ENCODE results near the gene FAM234A.

DNA sequence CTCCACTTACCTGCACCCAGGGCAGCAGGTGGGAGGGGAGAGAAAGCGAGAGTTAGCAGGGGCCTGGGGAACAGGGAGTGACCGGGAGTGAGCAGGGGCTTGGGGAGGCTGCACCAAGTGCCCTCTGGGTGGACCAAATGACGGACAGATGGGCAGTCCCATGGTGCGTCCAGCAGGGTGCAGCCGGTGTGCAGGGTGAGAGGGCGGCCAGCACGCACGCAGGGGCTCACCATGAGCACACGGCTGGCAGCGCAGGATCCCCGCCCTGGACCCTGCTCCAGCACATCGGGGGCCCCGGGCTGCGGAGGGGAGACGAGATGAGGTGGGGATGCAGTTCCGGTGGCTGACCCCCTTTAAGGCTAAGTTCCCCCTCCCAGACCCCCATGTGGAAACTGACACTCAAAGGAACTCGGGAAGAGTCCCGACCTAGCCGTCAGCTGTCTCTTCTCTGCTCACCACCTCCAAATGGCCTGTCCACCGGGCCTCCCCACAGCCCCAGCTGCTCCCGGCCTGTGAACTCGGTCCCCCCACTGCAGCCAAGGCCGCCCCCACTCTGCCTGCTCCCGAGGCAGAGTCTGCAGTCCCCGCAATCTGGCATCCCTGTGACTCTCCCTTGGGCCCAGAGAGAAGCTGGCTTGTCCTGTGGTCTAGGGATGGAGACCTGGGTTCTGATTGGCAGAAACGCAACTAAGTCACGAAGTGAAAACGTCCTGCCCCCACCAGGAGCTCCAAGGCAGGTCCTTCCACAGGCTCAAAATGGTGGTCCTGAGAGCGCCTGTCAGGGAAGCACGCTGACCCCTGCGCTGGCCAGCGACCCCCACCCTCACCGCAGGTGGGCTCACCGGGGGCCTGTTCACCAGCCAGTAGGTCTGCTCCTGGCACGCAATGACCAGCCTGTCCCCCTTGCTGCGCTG is 38.3 kb downstream of the FAM234A start:
- TF ChIP-seq, protein P1, sequence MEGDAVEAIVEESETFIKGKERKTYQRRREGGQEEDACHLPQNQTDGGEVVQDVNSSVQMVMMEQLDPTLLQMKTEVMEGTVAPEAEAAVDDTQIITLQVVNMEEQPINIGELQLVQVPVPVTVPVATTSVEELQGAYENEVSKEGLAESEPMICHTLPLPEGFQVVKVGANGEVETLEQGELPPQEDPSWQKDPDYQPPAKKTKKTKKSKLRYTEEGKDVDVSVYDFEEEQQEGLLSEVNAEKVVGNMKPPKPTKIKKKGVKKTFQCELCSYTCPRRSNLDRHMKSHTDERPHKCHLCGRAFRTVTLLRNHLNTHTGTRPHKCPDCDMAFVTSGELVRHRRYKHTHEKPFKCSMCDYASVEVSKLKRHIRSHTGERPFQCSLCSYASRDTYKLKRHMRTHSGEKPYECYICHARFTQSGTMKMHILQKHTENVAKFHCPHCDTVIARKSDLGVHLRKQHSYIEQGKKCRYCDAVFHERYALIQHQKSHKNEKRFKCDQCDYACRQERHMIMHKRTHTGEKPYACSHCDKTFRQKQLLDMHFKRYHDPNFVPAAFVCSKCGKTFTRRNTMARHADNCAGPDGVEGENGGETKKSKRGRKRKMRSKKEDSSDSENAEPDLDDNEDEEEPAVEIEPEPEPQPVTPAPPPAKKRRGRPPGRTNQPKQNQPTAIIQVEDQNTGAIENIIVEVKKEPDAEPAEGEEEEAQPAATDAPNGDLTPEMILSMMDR (IDR thresholded peaks at IDR 0.05) = no peak
- no peak for TF ChIP-seq EP300 (IDR thresholded peaks at IDR 0.05)

Data from stomach (tissue), 4 donors.